A673 (cell line): Measurements from ENCODE around the gene HOXD3. TPM values are rescaled to one million over a fixed set of nuclear protein-coding genes. Genes with fewer than 3 reads are reported as not detected.

Experiments
- BruUV-seq: library from RNA; stranded (reverse); fragments of 400-500 nt; replicated peaks from 2 replicates; lab custom pipeline; 2021; lab: Mats Ljungman, UMichigan
- CTCF ChIA-PET: fragments of 300-600 bp; sonication (Branson Sonifier 250); formaldehyde crosslinking; loops from one replicate; lab custom pipeline; 2022; ENCODE audit warnings: antibody characterized with exemption; lab: Charles Lee
- POLR2A ChIA-PET: fragments of 300-600 bp; sonication (Branson Sonifier 250); formaldehyde crosslinking; loops from one replicate; lab custom pipeline; 2022; ENCODE audit warnings: antibody characterized with exemption; ENCODE audit not compliant: low non-redundant PET; lab: Charles Lee
- DNase-seq: peaks from one replicate; pipeline ENCODE4 v3.0.0-alpha.2; 2015; ENCODE audit warnings: low spot score
- H3K27ac ChIP-seq: fragments of 200-600 bp; sonication (generic); 2 replicates; pipeline ENCODE4 v1.5.1; 2016; ENCODE audit warnings: mixed run types, low read depth, mild to moderate bottlenecking, mixed read lengths, antibody characterized with exemption, low read length; ENCODE audit not compliant: poor library complexity, severe bottlenecking
- H3K27me3 ChIP-seq: fragments of 200-600 bp; sonication (generic); replicated peaks from 2 replicates; pipeline ENCODE4 v1.6.1; 2017; ENCODE audit warnings: mixed run types, low read depth, mild to moderate bottlenecking, mixed read lengths, antibody characterized with exemption, low read length; ENCODE audit not compliant: insufficient read depth, poor library complexity
- H3K36me3 ChIP-seq: fragments of 200-600 bp; sonication (generic); 2 replicates; pipeline ENCODE4 v1.6.1; 2016; ENCODE audit warnings: mixed run types, mild to moderate bottlenecking, mixed read lengths, antibody characterized with exemption, low read length; ENCODE audit not compliant: insufficient read depth, poor library complexity, severe bottlenecking
- H3K4me1 ChIP-seq: fragments of 200-600 bp; sonication (generic); 2 replicates; pipeline ENCODE4 v1.6.1; 2017; ENCODE audit warnings: mixed run types, mild to moderate bottlenecking, mixed read lengths, antibody characterized with exemption, low read length; ENCODE audit not compliant: insufficient read depth, poor library complexity, severe bottlenecking
- H3K4me3 ChIP-seq: fragments of 200-600 bp; sonication (generic); 2 replicates; pipeline ENCODE4 v1.5.1; 2016; ENCODE audit warnings: low read depth, mixed run types, mild to moderate bottlenecking, mixed read lengths, low read length; ENCODE audit not compliant: poor library complexity, severe bottlenecking
- H3K9me3 ChIP-seq: fragments of 200-600 bp; sonication (generic); 2 replicates; pipeline ENCODE4 v1.6.1; 2016; ENCODE audit warnings: mixed run types, low read depth, mild to moderate bottlenecking, mixed read lengths, antibody characterized with exemption, low read length; ENCODE audit not compliant: poor library complexity, severe bottlenecking
- CTCF ChIP-seq: fragments of 300-800, 200-600 bp; sonication (generic); conservative IDR thresholded peaks from 2 replicates; pipeline ENCODE4 v1.5.1; 2017; ENCODE audit warnings: low read depth, mild to moderate bottlenecking, antibody characterized with exemption, low read length, moderate library complexity, mixed read lengths
- EZH2 ChIP-seq: fragments of 200-600 bp; sonication (generic); IDR thresholded peaks from 2 replicates; pipeline ENCODE4 v1.6.1; 2017; ENCODE audit warnings: borderline replicate concordance, low read depth, mild to moderate bottlenecking, mixed read lengths, antibody characterized with exemption, low read length; ENCODE audit not compliant: poor library complexity, severe bottlenecking
- intact Hi-C: fragments of 100-400 bp; cut with micrococcal nuclease; formaldehyde crosslinking; loops from one replicate; pipeline ENCODE4 v1.10.0; 2022; ENCODE audit not compliant: unreplicated experiment
- total RNA-seq: library from RNA; stranded (reverse); gene quantifications from 2 replicates; pipeline ENCODE4 v1.2.3, GENCODE V29; 2021

Gene HOXD3
- total RNA-seq, 1 experiment from 2014 or later = 41.3 TPM

- Histone ChIP-seq H3K36me3 (no peaks in the 10 kb centered on the region), H3K4me1 (peaks cover 37% of the 10 kb centered on the region), H3K27ac (peak overlapping the region; percentile 48), H3K4me3 (peak overlapping the region; percentile 22), H3K27me3 (no peaks in the 10 kb centered on the region), H3K9me3 (no peaks in the 10 kb centered on the region)
- ChIA-PET POLR2A (interaction anchor here (0.6 kb wide), 2 partner anchors 20 to 397 kb away, joined by 3 read pairs; no protein-coding TSS in a partner anchor), CTCF (interaction anchor here (0.9 kb wide), 1 partner anchor 991 kb away, joined by 4 read pairs; no protein-coding TSS in a partner anchor)
- no peak for DNase-seq
- intact Hi-C loops = no loop called here
- BruUV-seq = no TSS peak
- TF ChIP-seq EZH2 (no peak), CTCF (no peak)
Measured at GRCh38 chr2:176173567-176174381, 16.7 kb downstream of the HOXD3 start.

GRCh38 chr2:176174382-176174823, 17.3 kb downstream of the HOXD3 start:
- Histone ChIP-seq H3K9me3 (no peaks in the 10 kb centered on the region), H3K4me1 (peaks cover 37% of the 10 kb centered on the region), H3K27ac (peak overlapping the region; percentile 48), H3K4me3 (peak overlapping the region; percentile 22), H3K27me3 (no peaks in the 10 kb centered on the region), H3K36me3 (no peaks in the 10 kb centered on the region)
- ChIA-PET CTCF (interaction anchor here (0.9 kb wide), 1 partner anchor 990 kb away, joined by 4 read pairs; no protein-coding TSS in a partner anchor), POLR2A (interaction anchor here (0.6 to 1.1 kb wide), 3 partner anchors 21 to 480 kb away, joined by 3 to 4 read pairs (median 3); no protein-coding TSS in a partner anchor)
- BruUV-seq = no TSS peak
- peak; percentile 77 for DNase-seq
- TF ChIP-seq EZH2 (no peak), CTCF (peak; percentile 41)
- intact Hi-C loops = no loop called here

- H3K27ac ChIP-seq = peak overlapping the region; percentile 48
- H3K4me1 ChIP-seq = peaks cover 37% of the 10 kb centered on the region
- no peaks in the 10 kb centered on the region for H3K9me3 ChIP-seq
- ChIA-PET CTCF (interaction anchor here (0.6 to 0.9 kb wide), 2 partner anchors 990 to 1191 kb away, joined by 3 to 4 read pairs; no protein-coding TSS in a partner anchor), POLR2A (interaction anchor here (0.6 to 1.1 kb wide), 3 partner anchors 21 to 479 kb away, joined by 3 to 4 read pairs (median 3); no protein-coding TSS in a partner anchor)
- BruUV-seq = no TSS peak
- peak; percentile 76 for DNase-seq
- peak overlapping the region; percentile 22 for H3K4me3 ChIP-seq
- H3K36me3 ChIP-seq = no peaks in the 10 kb centered on the region
- no peaks in the 10 kb centered on the region for H3K27me3 ChIP-seq
- 0 out of 2 replicates have a peak, but pooled peaks have one; percentile 7 for TF ChIP-seq CTCF
- TF ChIP-seq EZH2 = no peak
- intact Hi-C loops = no loop called here
Measured at GRCh38 chr2:176174824-176175708, 18.0 kb downstream of the HOXD3 start.
